IPS DF 19.7 (cell line): Measurements from ENCODE around the gene GRIP1.
A peak's percentile ranks its signal among the peaks of the same experiment; 100 is the strongest.

Experiments
- DNase-seq: peaks from one replicate; pipeline ENCODE4 v3.0.0-alpha.2; 2013; ENCODE audit warnings: low read depth, low spot score

The GRIP1 gene

GRCh38 chr12:66393890-66394289, 285.0 kb downstream of the GRIP1 start:
- no peak for DNase-seq

DNA sequence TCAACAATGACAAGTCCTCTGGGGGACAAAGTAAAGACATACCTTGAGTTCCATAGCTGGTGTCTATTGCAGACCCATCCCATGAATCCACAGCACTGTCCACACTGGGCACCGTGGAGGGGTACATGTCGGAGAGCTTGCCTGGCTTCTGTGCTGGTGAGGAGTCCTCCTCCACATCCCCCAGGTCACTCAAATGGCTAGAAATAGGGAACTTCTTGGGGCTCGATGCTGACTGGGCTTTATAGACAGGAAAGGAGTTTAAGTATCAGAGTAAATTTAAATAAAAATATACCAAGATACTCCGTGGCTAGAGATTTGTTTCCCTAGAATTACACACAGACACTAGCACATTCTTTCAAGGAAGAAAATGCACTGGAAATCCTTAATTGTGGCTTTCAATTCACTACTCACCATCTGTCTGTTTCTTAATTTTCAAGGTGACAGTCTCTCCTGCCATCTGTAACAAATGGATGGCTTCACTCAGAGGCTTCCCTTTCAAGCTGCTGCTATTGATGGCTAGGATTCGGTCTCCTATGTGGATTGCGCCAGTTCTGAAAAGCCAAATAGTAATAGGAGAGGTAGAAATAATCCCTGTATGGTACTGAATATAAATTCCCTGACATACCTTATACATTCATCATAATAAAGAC, 286.5 kb downstream of the GRIP1 start:
- no peak for DNase-seq

- no peak for DNase-seq
Observed at GRCh38 chr12:66388517-66388916, 290.4 kb downstream of the GRIP1 start.

- no peak for DNase-seq
Observed at GRCh38 chr12:66387117-66387516, 291.8 kb downstream of the GRIP1 start.

DNA sequence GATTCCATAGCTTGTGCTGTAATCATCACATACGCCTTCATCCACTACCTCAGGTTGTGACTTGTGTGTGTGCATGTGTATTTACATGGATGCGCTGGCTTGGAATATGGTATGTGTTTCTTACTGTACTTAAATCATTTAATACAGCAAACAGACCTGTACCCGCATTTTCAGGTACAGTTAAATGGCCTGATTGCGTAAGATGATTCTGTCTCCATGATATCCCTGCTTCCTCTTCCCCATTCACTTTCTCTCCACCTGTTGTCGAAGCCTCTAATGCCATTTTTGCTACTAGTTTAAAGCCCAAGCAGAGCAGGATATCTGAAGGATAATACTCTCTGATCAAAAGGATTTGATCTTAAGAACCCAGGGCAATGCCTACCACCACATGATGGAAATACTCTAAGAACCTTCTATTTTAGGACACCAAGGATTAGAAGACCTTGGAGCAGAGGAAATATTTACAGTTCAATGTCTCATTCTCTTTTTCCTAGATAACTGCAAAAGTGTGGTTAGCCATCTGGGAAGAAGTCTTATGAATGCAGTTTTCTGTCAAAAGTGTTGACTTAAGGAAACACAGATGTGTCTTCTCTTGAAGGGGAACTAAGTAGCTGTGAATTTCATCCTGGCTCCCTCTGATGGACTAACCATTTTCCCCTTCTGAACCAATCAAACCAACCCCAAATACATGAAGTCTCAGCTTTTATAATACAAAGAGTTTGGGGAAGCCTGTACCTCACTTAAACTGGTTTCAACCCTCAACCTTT, 297.9 kb downstream of the GRIP1 start:
- no peak for DNase-seq

DNA sequence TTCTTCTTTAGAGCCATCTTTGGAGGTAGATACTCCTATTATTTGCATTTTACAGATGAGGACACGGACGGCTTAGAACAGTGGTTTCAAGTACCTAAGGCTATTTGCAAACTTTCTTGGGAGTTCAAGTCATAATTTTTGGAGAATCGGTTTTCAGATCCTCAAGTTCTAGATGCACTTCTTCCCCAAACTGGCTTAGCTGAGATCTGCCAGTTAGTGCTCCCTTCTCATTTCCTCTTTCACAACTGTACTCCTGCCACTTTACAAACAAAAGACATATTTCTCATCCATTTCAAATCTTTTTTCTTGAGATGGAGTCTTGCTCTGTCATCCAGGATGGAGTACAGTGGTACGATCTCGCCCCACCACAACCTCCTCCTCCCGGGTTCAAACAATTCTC, 299.3 kb downstream of the GRIP1 start:
- no peak for DNase-seq

GRCh38 chr12:66375560-66375959, 303.3 kb downstream of the GRIP1 start:
- no peak for DNase-seq

DNA sequence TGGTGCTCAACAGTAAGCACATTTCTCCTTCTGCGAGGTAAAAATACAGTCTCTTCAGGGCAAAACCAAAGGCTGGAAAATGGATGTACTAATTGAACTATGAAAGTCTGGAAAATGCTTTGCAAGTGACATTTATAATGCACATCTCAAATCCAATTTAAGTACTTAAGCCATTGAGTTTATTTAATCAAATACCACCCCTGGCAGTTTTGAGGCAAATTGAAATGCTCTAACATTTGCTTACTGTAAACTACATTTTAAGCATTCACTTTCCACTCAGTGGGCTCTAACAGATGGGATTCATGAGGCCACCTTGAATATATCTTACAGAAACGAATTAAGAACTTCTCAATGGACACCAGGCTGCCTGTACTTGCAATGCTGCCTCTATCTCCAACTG, 306.9 kb downstream of the GRIP1 start:
- DNase-seq = no peak

GRCh38 chr12:66367015-66367667, 311.7 kb downstream of the GRIP1 start:
- no peak for DNase-seq

DNA sequence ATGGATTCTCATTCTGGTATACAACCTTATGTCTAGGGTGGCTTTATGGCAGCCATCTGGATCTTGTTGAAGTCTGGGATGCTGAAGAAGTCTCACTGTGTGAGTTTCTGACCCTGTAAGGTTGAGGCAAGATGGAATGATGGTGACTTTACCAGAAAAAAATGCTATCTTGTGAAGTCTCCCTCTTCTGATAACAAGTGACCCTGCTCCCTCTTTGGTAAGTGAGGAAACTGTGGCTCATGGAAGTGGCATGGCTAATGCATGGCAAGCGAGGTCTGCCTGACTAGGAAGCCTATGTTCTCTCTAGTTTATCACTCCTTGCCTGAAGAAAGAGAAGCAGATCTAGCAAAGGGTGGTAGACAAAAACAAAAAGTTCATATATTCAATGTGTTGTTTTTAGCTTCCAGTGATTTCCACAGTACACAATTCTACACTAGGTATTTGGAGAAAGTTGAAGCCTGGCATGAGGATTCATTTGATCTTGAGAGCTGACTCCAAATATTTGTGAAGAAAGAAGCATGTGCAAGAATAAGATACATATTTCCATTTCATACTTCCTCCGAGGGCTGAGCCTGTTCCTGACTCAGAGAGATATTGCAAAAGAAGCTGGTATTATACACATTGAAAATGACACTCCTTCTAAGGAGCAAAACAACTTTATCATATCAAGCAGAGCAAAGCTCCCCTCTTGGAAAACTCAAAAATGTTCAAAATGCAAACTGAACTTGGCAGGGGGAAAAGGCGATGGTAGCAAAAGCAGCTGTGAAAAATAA, 313.0 kb downstream of the GRIP1 start:
- no peak for DNase-seq

- no peak for DNase-seq
Observed at GRCh38 chr12:66361703-66362102, 317.2 kb downstream of the GRIP1 start.

- no peak for DNase-seq
Observed at GRCh38 chr12:66359300-66359699, 319.6 kb downstream of the GRIP1 start.

GRCh38 chr12:66354291-66354690, 324.6 kb downstream of the GRIP1 start:
- DNase-seq = no peak

GRCh38 chr12:66352899-66353298, 326.0 kb downstream of the GRIP1 start:
- DNase-seq = no peak

DNA sequence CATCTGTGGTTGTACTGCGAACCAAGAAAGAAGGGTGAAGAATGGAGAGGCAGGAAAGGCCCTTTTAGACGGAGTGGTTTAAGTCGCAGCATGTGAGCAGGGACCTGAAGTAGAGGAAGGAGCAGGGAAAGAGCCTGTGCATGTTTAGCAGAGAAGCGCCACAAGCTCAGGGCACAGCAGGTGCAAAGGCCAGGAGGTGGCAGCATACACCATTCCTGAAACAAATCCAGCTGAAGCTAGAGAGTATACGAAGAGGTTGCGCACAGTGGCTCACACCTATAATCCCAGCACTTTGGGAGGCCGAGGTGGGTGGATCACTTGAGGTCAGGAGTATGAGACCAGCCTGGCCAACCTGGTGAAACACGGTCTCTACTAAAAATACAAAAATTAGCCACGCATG, 326.7 kb downstream of the GRIP1 start:
- peak; percentile 73 for DNase-seq

GRCh38 chr12:66351301-66351700, 327.6 kb downstream of the GRIP1 start:
- no peak for DNase-seq

- DNase-seq = no peak
Observed at GRCh38 chr12:66345956-66346355, 332.9 kb downstream of the GRIP1 start.

DNA sequence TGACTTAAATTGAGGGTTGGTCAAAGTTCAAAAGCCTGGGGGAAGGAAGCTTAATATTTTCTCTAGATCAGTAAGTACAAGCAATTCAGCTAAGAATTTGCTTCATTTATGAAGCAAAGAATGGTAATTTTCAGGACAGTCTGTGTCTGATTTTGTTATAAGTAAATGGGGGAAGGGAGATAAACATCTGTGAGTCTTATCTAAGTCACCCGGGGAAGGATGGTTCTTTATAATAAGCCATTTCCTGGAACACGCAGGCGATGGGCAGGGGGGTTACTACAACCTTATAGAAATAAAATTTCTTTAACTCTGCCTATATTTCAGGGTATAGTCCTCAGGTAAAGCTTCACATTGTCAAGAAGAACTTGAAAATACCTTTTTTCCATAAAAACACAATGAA, 333.7 kb downstream of the GRIP1 start:
- DNase-seq = no peak

DNA sequence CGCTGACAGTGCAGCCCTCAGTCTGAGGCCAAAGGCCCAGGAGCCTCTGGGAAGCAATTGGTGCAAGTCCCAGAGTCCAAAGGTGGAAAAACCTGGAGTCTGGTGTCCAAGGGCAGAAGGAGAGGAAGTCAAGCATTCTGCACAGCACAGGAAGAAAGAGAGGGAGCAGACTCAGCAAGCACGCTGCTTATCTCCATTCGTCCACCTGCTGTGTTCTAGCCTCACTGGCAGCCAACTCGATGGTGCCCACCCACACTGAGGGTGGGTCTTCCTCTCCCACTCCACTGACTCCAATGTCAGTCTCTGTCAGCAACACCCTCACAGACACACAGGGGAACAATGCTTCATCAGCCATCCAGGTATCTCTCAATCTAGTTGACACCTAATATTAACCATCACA, 337.8 kb downstream of the GRIP1 start:
- DNase-seq = no peak

DNA sequence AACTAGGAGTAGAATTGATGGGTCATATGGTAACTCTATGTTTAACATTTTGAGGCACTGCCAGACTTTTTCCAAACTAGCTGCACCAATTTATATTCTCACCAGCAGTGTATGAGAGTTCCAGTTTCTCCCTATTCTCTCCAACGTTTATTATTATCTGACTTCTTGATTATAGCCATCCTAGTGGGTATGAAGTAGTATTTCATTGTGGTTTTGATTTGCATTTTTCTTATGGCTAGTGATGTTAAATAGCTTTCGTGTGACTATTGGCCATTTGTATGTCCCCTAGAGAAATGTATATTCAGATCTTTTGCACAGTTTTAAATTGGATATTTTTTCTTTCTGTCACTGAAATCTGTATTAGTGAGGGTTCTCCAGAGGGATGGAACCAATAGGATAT, 338.7 kb downstream of the GRIP1 start:
- no peak for DNase-seq

DNA sequence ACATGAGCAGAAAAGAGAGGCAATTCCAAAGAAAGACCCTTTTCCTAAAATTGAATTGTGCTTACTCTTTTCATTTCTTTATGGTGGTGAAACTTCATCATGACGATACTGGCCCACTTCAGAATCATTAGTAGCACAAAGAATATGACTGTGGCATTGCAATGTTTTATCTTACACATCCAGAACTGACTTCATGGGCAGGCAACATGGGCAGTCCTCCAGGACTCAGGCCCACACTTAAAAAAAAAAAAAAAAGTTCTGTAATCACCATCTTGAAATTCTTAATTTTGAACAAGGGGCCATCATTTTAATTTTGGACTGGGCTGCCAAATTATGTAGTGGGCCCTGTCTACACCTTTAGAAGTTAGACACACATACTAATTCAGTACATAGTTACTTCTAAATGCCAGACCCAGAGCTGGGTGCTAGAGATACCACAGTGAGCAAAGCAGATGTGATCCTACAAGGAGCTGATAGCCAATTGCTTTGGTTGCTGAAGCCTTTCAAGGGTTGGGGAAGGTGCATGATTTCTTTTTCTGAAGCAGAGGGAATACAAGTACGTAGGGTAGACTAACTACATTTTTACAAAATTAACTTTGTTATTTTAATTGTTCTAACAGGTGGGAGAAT, 341.4 kb downstream of the GRIP1 start:
- no peak for DNase-seq

DNA sequence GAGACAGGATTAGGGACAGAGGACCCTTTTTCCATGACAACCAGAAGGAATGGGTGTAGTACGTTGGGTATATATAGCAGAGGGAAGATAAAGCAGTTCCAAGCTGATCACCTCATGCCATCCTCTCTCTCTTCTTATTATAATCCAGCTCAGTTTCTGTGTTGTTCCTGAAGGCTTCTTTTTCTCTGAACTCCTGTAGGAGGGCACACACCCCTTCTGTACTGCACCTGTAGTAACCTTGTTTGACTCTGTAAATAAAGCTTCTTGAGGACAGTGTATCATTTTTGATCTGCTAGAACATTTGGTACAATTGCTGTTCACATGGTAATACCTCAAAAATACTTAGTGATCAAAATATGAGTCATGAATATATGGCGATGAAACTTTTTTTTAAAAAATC, 343.1 kb downstream of the GRIP1 start:
- DNase-seq = no peak
